HCT116 (cell line): ENCODE measurements around the gene GDNF. TPM values are rescaled to one million over a fixed set of nuclear protein-coding genes. Genes with fewer than 3 reads are reported as not detected.

ENCODE experiments used
- ATAC-seq: fragments of 200-7000 bp; cut with Tn5 transposase; 2 replicates; pipeline ENCODE4 v1.9.1; 2020; ENCODE audit warnings: mild to moderate bottlenecking, moderate library complexity
- BruUV-seq: library from RNA; stranded (reverse); fragments of 400-500 nt; replicated peaks from 2 replicates; lab custom pipeline; 2021; lab: Mats Ljungman, UMichigan
- CTCF ChIA-PET: fragments of 300-600 bp; sonication (Branson Sonifier 250); formaldehyde crosslinking; loops from one replicate; lab custom pipeline; 2021; ENCODE audit warnings: antibody characterized with exemption; lab: Charles Lee
- POLR2A ChIA-PET: fragments of 300-600, 350-600 bp; sonication (Branson Sonifier 250); formaldehyde crosslinking; loops from one replicate; lab custom pipeline; 2021; ENCODE audit warnings: antibody characterized with exemption; lab: Charles Lee
- RAD21 ChIA-PET, 2 experiments: fragments of 300-600 bp; sonication (Branson Sonifier 250); formaldehyde crosslinking; loops; one replicate each; lab custom pipeline; 2023; ENCODE audit warnings: low total read pairs in 2 of 2; ENCODE audit not compliant: uncharacterized antibody in 2 of 2, unreplicated experiment in 2 of 2, low non-redundant PET in 1 of 2; lab: Charles Lee
- DNase-seq: peaks from one replicate; pipeline ENCODE4 v3.0.0-alpha.2; 2010; ENCODE audit warnings: low read depth, low spot score
- H2AFZ ChIP-seq: fragments of 200-600 bp; shearing (Covaris generic), sonication (generic); 2 replicates; pipeline ENCODE4 v1.6.1; 2017; ENCODE audit warnings: low read depth, mixed run types, mixed read lengths, antibody characterized with exemption, low read length; ENCODE audit not compliant: poor library complexity, severe bottlenecking
- H3K27ac ChIP-seq: 2 replicates; pipeline ENCODE4 v1.5.1; 2012; ENCODE audit warnings: low read depth, low read length
- H3K27me3 ChIP-seq: fragments of 200-600 bp; sonication (generic); 2 replicates; pipeline ENCODE4 v1.6.1; 2016; ENCODE audit warnings: mixed run types, low read length, mixed read lengths; ENCODE audit not compliant: insufficient read depth
- H3K36me3 ChIP-seq, 2 experiments: fragments of 200-500 bp in 1 of 2; fragments of 200-600 bp in 1 of 2; sonication (Bioruptor generic) in 1 of 2; sonication (generic) in 1 of 2; 2 replicates each; pipeline versions ENCODE4 v1.5.1 to v1.6.1; 2014 to 2016; ENCODE audit warnings: low read length in 2 of 2, inconsistent platforms in 1 of 2, mixed read lengths in 1 of 2, mixed run types in 1 of 2; ENCODE audit not compliant: insufficient read depth in 2 of 2, control insufficient read depth in 1 of 2
- H3K4me1 ChIP-seq, 2 experiments: fragments of 200-600 bp in 1 of 2; sonication (generic) in 1 of 2; 2 replicates each; pipeline versions ENCODE4 v1.5.1 to v1.6.1; 2012 to 2017; ENCODE audit warnings: low read length in 2 of 2, inconsistent platforms in 1 of 2, mild to moderate bottlenecking in 1 of 2, mixed read lengths in 1 of 2, mixed run types in 1 of 2, moderate library complexity in 1 of 2; ENCODE audit not compliant: insufficient read depth in 2 of 2, control insufficient read depth in 1 of 2
- H3K4me2 ChIP-seq: fragments of 200-600 bp; sonication (generic); 2 replicates; pipeline ENCODE4 v1.6.1; 2017; ENCODE audit warnings: mixed run types, low read length, mixed read lengths
- H3K4me3 ChIP-seq, 2 experiments: fragments of 200-600 bp in 1 of 2; sonication (generic) in 1 of 2; replicated peaks in 1 of 2; 2 replicates each; pipeline ENCODE4 v1.5.1; 2011 to 2016; ENCODE audit warnings: low read length in 2 of 2, control low read depth in 1 of 2, low read depth in 1 of 2, mild to moderate bottlenecking in 1 of 2, mixed read lengths in 1 of 2, mixed run types in 1 of 2
- H3K79me2 ChIP-seq: fragments of 200-600 bp; sonication (generic); 2 replicates; pipeline ENCODE4 v1.6.1; 2017; ENCODE audit warnings: mild to moderate bottlenecking, mixed run types, low read length, moderate library complexity, mixed read lengths; ENCODE audit not compliant: insufficient read depth
- H3K9ac ChIP-seq: fragments of 200-600 bp; sonication (generic); 2 replicates; pipeline ENCODE4 v1.6.1; 2016; ENCODE audit warnings: low read length, mixed read lengths
- H3K9me2 ChIP-seq: fragments of 200-600 bp; sonication (generic), shearing (Covaris generic); 2 replicates; pipeline ENCODE4 v1.6.1; 2017; ENCODE audit warnings: mixed run types, mild to moderate bottlenecking, moderate library complexity; ENCODE audit not compliant: insufficient read depth
- H3K9me3 ChIP-seq, 2 experiments: fragments of 200-500 bp in 1 of 2; fragments of 200-600 bp in 1 of 2; sonication (Bioruptor generic) in 1 of 2; sonication (generic) in 1 of 2; 2 replicates each; pipeline ENCODE4 v1.6.1; 2014 to 2017; ENCODE audit warnings: low read length in 2 of 2, mixed read lengths in 2 of 2, inconsistent platforms in 1 of 2, low read depth in 1 of 2, mild to moderate bottlenecking in 1 of 2, mixed run types in 1 of 2, moderate library complexity in 1 of 2; ENCODE audit not compliant: control insufficient read depth in 1 of 2, insufficient read depth in 1 of 2
- H4K20me1 ChIP-seq: fragments of 200-600 bp; sonication (generic), shearing (Covaris generic); 2 replicates; pipeline ENCODE4 v1.6.1; 2017; ENCODE audit warnings: mixed run types, mild to moderate bottlenecking, moderate library complexity; ENCODE audit not compliant: insufficient read depth
- ATF3 ChIP-seq: IDR thresholded peaks from 2 replicates; pipeline ENCODE4 v1.6.1; 2012
- CEBPB ChIP-seq: IDR thresholded peaks from 2 replicates; pipeline ENCODE4 v1.6.1; 2012; ENCODE audit warnings: low read depth
- CTCF ChIP-seq, 3 experiments: fragments of 200-600 bp in 1 of 3; sonication (generic) in 1 of 3; IDR thresholded peaks in 2 of 3; conservative IDR thresholded peaks in 1 of 3; 2 replicates each; pipeline ENCODE4 v1.5.1; 2012 to 2017; ENCODE audit warnings: low read depth in 2 of 3, low read length in 2 of 3, antibody characterized with exemption in 1 of 3, borderline replicate concordance in 1 of 3, control low read depth in 1 of 3, mild to moderate bottlenecking in 1 of 3, mixed read lengths in 1 of 3, mixed run types in 1 of 3, moderate library complexity in 1 of 3; ENCODE audit not compliant: insufficient read depth in 1 of 3
- EGR1 ChIP-seq: IDR thresholded peaks from 2 replicates; pipeline ENCODE4 v1.6.1; 2012; ENCODE audit warnings: low read depth
- ELF1 ChIP-seq: IDR thresholded peaks from 2 replicates; pipeline ENCODE4 v1.6.1; 2012; ENCODE audit warnings: low read depth, borderline replicate concordance
- EZH2 ChIP-seq: fragments of 200-600 bp; sonication (generic); IDR thresholded peaks from 2 replicates; pipeline ENCODE4 v1.6.1; 2017; ENCODE audit warnings: antibody characterized with exemption, mixed run types
- FOSL1 ChIP-seq: IDR thresholded peaks from 2 replicates; pipeline ENCODE4 v1.6.1; 2012; ENCODE audit warnings: low read depth
- JUND ChIP-seq: IDR thresholded peaks from 2 replicates; pipeline ENCODE4 v1.6.1; 2012
- POLR2A ChIP-seq: IDR thresholded peaks from 2 replicates; pipeline ENCODE4 v1.7.0; 2011; ENCODE audit warnings: borderline replicate concordance; ENCODE audit not compliant: insufficient read depth, insufficient read length; ENCODE audit errors: extremely low read depth
- POLR2AphosphoS5 ChIP-seq: IDR thresholded peaks from 2 replicates; pipeline ENCODE4 v1.6.1; 2011; ENCODE audit warnings: mild to moderate bottlenecking, low read depth, low read length, moderate library complexity
- RAD21 ChIP-seq: IDR thresholded peaks from 2 replicates; pipeline ENCODE4 v1.6.1; 2012; ENCODE audit warnings: low read depth, mild to moderate bottlenecking
- SIN3A ChIP-seq: IDR thresholded peaks from 2 replicates; pipeline ENCODE4 v1.6.1; 2012; ENCODE audit warnings: low read depth
- SP1 ChIP-seq: IDR thresholded peaks from 2 replicates; pipeline ENCODE4 v1.6.1; 2012; ENCODE audit warnings: low read depth
- SRF ChIP-seq: IDR thresholded peaks from 2 replicates; pipeline ENCODE4 v1.6.1; 2012; ENCODE audit warnings: low read depth
- TCF7L2 ChIP-seq: IDR thresholded peaks from 2 replicates; pipeline ENCODE4 v1.7.0; 2011; ENCODE audit warnings: borderline replicate concordance, inconsistent platforms; ENCODE audit not compliant: insufficient read depth, insufficient read length; ENCODE audit errors: extremely low read depth
- YY1 ChIP-seq: IDR thresholded peaks from 2 replicates; pipeline ENCODE4 v1.6.1; 2011; ENCODE audit warnings: low read length, low read depth, moderate library complexity, mild to moderate bottlenecking; ENCODE audit not compliant: insufficient replicate concordance; ENCODE audit errors: extremely low read depth
- ZFX ChIP-seq: fragments of 450-650 bp; IDR thresholded peaks from 2 replicates; pipeline ENCODE4 v1.6.1; 2017
- ZNF274 ChIP-seq: fragments of 200-500 bp; sonication (Bioruptor generic); IDR thresholded peaks from 2 replicates; pipeline ENCODE4 v1.6.1; 2014; ENCODE audit warnings: mild to moderate bottlenecking, low read depth, low read length, inconsistent platforms
- intact Hi-C: fragments of 100-400 bp; cut with micrococcal nuclease; formaldehyde crosslinking; loops from 2 replicates; pipeline ENCODE4 v1.10.0; 2022
- total RNA-seq: library from RNA; stranded (reverse); gene quantifications from one replicate; pipeline ENCODE4 v1.2.1, GENCODE V29; 2021; ENCODE audit not compliant: unreplicated experiment
- TF ChIP-seq, protein P1 (sequence below): IDR thresholded peaks from 2 replicates; pipeline ENCODE4 v1.6.1; 2012; ENCODE audit warnings: low read depth

The GDNF gene
- total RNA-seq, 1 experiment from 2014 or later: not detected

- H3K9ac ChIP-seq: no peak overlapping the region
- ChIA-PET CTCF (no interaction called here), RAD21 (no interaction called here), POLR2A (no interaction called here)
- H3K4me2 ChIP-seq: no peak overlapping the region
- no peaks in the 10 kb centered on the region for H3K27me3 ChIP-seq
- no peaks in the 10 kb centered on the region for H3K9me2 ChIP-seq
- no peak overlapping the region for H3K4me3 ChIP-seq
- intact Hi-C loops: no loop called here
- no peaks in the 10 kb centered on the region for H3K79me2 ChIP-seq
- ATAC-seq (no peak), DNase-seq (no peak)
- no peaks in the 10 kb centered on the region for H3K9me3 ChIP-seq
- H2AFZ ChIP-seq: no peak overlapping the region
- BruUV-seq: no TSS peak
- H3K36me3 ChIP-seq: no peaks in the 10 kb centered on the region
- H3K4me1 ChIP-seq: no peaks in the 10 kb centered on the region
- H4K20me1 ChIP-seq: no peaks in the 10 kb centered on the region
- no peak overlapping the region for H3K27ac ChIP-seq
- no peak for TF ChIP-seq JUND
- no peak for TF ChIP-seq ELF1
- no peak for TF ChIP-seq SIN3A
- no peak for TF ChIP-seq ZFX
- TF ChIP-seq EZH2: no peak
- TF ChIP-seq SP1: no peak
- TF ChIP-seq ATF3: no peak
- TF ChIP-seq CEBPB: no peak
- TF ChIP-seq POLR2AphosphoS5: no peak
- TF ChIP-seq, protein P1, sequence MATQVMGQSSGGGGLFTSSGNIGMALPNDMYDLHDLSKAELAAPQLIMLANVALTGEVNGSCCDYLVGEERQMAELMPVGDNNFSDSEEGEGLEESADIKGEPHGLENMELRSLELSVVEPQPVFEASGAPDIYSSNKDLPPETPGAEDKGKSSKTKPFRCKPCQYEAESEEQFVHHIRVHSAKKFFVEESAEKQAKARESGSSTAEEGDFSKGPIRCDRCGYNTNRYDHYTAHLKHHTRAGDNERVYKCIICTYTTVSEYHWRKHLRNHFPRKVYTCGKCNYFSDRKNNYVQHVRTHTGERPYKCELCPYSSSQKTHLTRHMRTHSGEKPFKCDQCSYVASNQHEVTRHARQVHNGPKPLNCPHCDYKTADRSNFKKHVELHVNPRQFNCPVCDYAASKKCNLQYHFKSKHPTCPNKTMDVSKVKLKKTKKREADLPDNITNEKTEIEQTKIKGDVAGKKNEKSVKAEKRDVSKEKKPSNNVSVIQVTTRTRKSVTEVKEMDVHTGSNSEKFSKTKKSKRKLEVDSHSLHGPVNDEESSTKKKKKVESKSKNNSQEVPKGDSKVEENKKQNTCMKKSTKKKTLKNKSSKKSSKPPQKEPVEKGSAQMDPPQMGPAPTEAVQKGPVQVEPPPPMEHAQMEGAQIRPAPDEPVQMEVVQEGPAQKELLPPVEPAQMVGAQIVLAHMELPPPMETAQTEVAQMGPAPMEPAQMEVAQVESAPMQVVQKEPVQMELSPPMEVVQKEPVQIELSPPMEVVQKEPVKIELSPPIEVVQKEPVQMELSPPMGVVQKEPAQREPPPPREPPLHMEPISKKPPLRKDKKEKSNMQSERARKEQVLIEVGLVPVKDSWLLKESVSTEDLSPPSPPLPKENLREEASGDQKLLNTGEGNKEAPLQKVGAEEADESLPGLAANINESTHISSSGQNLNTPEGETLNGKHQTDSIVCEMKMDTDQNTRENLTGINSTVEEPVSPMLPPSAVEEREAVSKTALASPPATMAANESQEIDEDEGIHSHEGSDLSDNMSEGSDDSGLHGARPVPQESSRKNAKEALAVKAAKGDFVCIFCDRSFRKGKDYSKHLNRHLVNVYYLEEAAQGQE: no peak
- no peak for TF ChIP-seq EGR1
- no peak for TF ChIP-seq POLR2A
- TF ChIP-seq CTCF (IDR thresholded peaks at IDR 0.05 in 2 of 3, conservative IDR thresholded peaks at IDR 0.05 in 1 of 3; ENCODE audit: borderline replicate concordance in 1 of 3, insufficient read depth in 1 of 3, low read depth in 2 of 3, low read length in 2 of 3): no peak
- no peak for TF ChIP-seq TCF7L2
- TF ChIP-seq FOSL1: no peak
- TF ChIP-seq SRF: no peak
- TF ChIP-seq YY1: no peak
- TF ChIP-seq ZNF274: no peak
- no peak for TF ChIP-seq RAD21
Measured at GRCh38 chr5:37875051-37875787, 35.4 kb upstream of the GDNF start.
